Measurements from ENCODE around the gene ARHGAP10.
"Not testable (repeated sequence)": the region's sequence is repeated elsewhere in the genome, so short reads cannot be mapped to it uniquely, and the experiment has no call there.

The ARHGAP10 gene

GRCh38 chr4:147985376-147985775, 253.5 kb downstream of the ARHGAP10 start:
- DNase-seq (ENCODE audit: low read depth): no peak

- DNase-seq (ENCODE audit: low read depth): no peak
Observed at GRCh38 chr4:147987252-147987651, 255.4 kb downstream of the ARHGAP10 start.

- DNase-seq (ENCODE audit: low read depth): no peak
Observed at GRCh38 chr4:147991543-147992283, 259.8 kb downstream of the ARHGAP10 start.

- no peak for DNase-seq (ENCODE audit: low read depth)
Observed at GRCh38 chr4:147994076-147994475, 262.2 kb downstream of the ARHGAP10 start.

GRCh38 chr4:147994491-147995385, 262.9 kb downstream of the ARHGAP10 start:
- no peak for DNase-seq (ENCODE audit: low read depth)

- no peak for DNase-seq (ENCODE audit: low read depth)
Observed at GRCh38 chr4:147996859-147997258, 265.0 kb downstream of the ARHGAP10 start.

- not testable (repeated sequence) for DNase-seq (ENCODE audit: low read depth)
Observed at GRCh38 chr4:148000038-148000437, 268.1 kb downstream of the ARHGAP10 start.

GRCh38 chr4:148004228-148004857, 272.5 kb downstream of the ARHGAP10 start:
- no peak for DNase-seq (ENCODE audit: low read depth)

- DNase-seq (ENCODE audit: low read depth): no peak
Observed at GRCh38 chr4:148006001-148006400, 274.1 kb downstream of the ARHGAP10 start.

- no peak for DNase-seq (ENCODE audit: low read depth)
Observed at GRCh38 chr4:148007314-148007760, 275.4 kb downstream of the ARHGAP10 start.

- DNase-seq (ENCODE audit: low read depth): no peak
Observed at GRCh38 chr4:148007792-148008191, 275.9 kb downstream of the ARHGAP10 start.

- DNase-seq (ENCODE audit: low read depth): peak; percentile 14
Observed at GRCh38 chr4:148015058-148015457, 283.2 kb downstream of the ARHGAP10 start.

- DNase-seq (ENCODE audit: low read depth): no peak
Observed at GRCh38 chr4:148015468-148015867, 283.6 kb downstream of the ARHGAP10 start.

GRCh38 chr4:148016063-148016637, 284.3 kb downstream of the ARHGAP10 start:
- no peak for DNase-seq (ENCODE audit: low read depth)

GRCh38 chr4:148017801-148018200, 285.9 kb downstream of the ARHGAP10 start:
- no peak for DNase-seq (ENCODE audit: low read depth)

- DNase-seq (ENCODE audit: low read depth): no peak
Observed at GRCh38 chr4:148021686-148022085, 289.8 kb downstream of the ARHGAP10 start.

GRCh38 chr4:148022975-148023374, 291.1 kb downstream of the ARHGAP10 start:
- DNase-seq (ENCODE audit: low read depth): no peak

- no peak for DNase-seq (ENCODE audit: low read depth)
Observed at GRCh38 chr4:148023512-148024181, 291.8 kb downstream of the ARHGAP10 start.

- DNase-seq (ENCODE audit: low read depth): no peak
Observed at GRCh38 chr4:148025981-148026380, 294.1 kb downstream of the ARHGAP10 start.

GRCh38 chr4:148027201-148027600, 295.3 kb downstream of the ARHGAP10 start:
- no peak for DNase-seq (ENCODE audit: low read depth)

- no peak for DNase-seq (ENCODE audit: low read depth)
Observed at GRCh38 chr4:148029781-148030180, 297.9 kb downstream of the ARHGAP10 start.

Measured in CMK (cell line).